ENCODE data around the gene LCLAT1. TPM values are rescaled to one million over a fixed set of nuclear protein-coding genes. Genes with fewer than 3 reads are reported as not detected.

Gene LCLAT1
- total RNA-seq, 1 donor from 2014 or later, result 21.6 TPM

- Histone ChIP-seq H4K20me1 (ENCODE audit: low read depth) (no peaks in the 10 kb centered on the region), H2AFZ (replicated peaks) (no peak overlapping the region), H3K27me3 (no peaks in the 10 kb centered on the region), H3K79me2 (ENCODE audit: low read depth) (no peaks in the 10 kb centered on the region), H3F3A (ENCODE audit: low read depth) (no peaks in the 10 kb centered on the region), H3K36me3 (no peaks in the 10 kb centered on the region), H3K4me3 (no peak overlapping the region), H3K4me2 (no peak overlapping the region), H3K9ac (no peak overlapping the region), H3K4me1 (no peaks in the 10 kb centered on the region), H3K27ac (no peak overlapping the region), H3K9me3 (ENCODE audit: low read depth) (no peaks in the 10 kb centered on the region)
- H3K27me3 Mint-ChIP-seq (ENCODE audit: insufficient read depth, low read depth), result no peaks in the 10 kb centered on the region
- DNase-seq (ENCODE audit: low spot score), result no peak
- no peak overlapping the region for H3K27ac Mint-ChIP-seq
- H3K4me3 Mint-ChIP-seq, result no peak overlapping the region
- TF ChIP-seq EZH2phosphoT487 (IDR thresholded peaks at IDR 0.05) (no peak), EZH2 (IDR thresholded peaks at IDR 0.05) (no peak), CTCF (IDR thresholded peaks at IDR 0.05) (no peak)
- H3K4me1 Mint-ChIP-seq, result peaks cover 11% of the 10 kb centered on the region
- H3K36me3 Mint-ChIP-seq, result no peaks in the 10 kb centered on the region
- H3K9me3 Mint-ChIP-seq, result no peaks in the 10 kb centered on the region
Observed at GRCh38 chr2:30683236-30683956, 236.3 kb downstream of the LCLAT1 start.

- H3K27ac Mint-ChIP-seq, result no peak overlapping the region
- H3K4me1 ChIP-seq, result peaks cover 3% of the 10 kb centered on the region
- no peaks in the 10 kb centered on the region for H3K36me3 ChIP-seq
- H3K4me3 Mint-ChIP-seq, result no peak overlapping the region
- H3K4me2 ChIP-seq, result no peak overlapping the region
- no peak for DNase-seq (ENCODE audit: low spot score)
- H3K79me2 ChIP-seq (ENCODE audit: low read depth), result no peaks in the 10 kb centered on the region
- H3F3A ChIP-seq (ENCODE audit: low read depth), result no peaks in the 10 kb centered on the region
- H2AFZ ChIP-seq (replicated peaks), result no peak overlapping the region
- no peaks in the 10 kb centered on the region for H3K9me3 Mint-ChIP-seq
- H3K27ac ChIP-seq, result no peak overlapping the region
- no peaks in the 10 kb centered on the region for H4K20me1 ChIP-seq (ENCODE audit: low read depth)
- no peak overlapping the region for H3K9ac ChIP-seq
- no peak overlapping the region for H3K4me3 ChIP-seq
- no peaks in the 10 kb centered on the region for H3K27me3 ChIP-seq
- no peak for TF ChIP-seq EZH2 (IDR thresholded peaks at IDR 0.05)
- H3K36me3 Mint-ChIP-seq, result no peaks in the 10 kb centered on the region
- H3K9me3 ChIP-seq (ENCODE audit: low read depth), result no peaks in the 10 kb centered on the region
- peaks cover 7% of the 10 kb centered on the region for H3K4me1 Mint-ChIP-seq
- no peaks in the 10 kb centered on the region for H3K27me3 Mint-ChIP-seq (ENCODE audit: insufficient read depth, low read depth)
Observed at GRCh38 chr2:30684026-30684425, 237.0 kb downstream of the LCLAT1 start.

DNA sequence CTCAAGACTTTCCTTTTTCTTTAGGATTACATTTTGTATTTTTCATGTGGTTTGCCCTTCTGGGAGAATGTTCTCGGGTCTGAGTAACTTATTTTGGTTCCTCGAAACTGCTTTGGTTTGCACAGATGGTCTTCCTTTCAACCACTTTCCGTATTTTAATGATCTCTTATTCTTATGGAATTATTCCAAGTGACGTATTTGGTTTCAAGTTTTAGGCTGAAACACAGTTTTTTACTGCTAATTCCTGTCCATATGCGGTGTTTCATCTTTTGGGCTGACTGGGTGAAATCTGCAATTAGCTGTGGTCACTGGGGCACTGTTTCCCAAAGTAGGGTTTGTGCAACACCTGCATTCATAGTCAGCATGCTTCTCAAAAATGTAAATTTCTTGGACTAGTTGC is 237.5 kb downstream of the LCLAT1 start:
- Mint-ChIP-seq H3K27me3 (ENCODE audit: insufficient read depth, low read depth) (no peaks in the 10 kb centered on the region), H3K36me3 (no peaks in the 10 kb centered on the region), H3K9me3 (no peaks in the 10 kb centered on the region), H3K4me3 (no peak overlapping the region), H3K4me1 (peaks cover 4% of the 10 kb centered on the region), H3K27ac (no peak overlapping the region)
- Histone ChIP-seq H3K79me2 (ENCODE audit: low read depth) (no peaks in the 10 kb centered on the region), H3K27me3 (no peaks in the 10 kb centered on the region), H3K9ac (no peak overlapping the region), H2AFZ (replicated peaks) (no peak overlapping the region), H3K4me3 (no peak overlapping the region), H3K4me2 (no peak overlapping the region), H3K36me3 (no peaks in the 10 kb centered on the region), H4K20me1 (ENCODE audit: low read depth) (no peaks in the 10 kb centered on the region), H3K27ac (no peak overlapping the region), H3K4me1 (peaks cover 4% of the 10 kb centered on the region), H3F3A (ENCODE audit: low read depth) (no peaks in the 10 kb centered on the region), H3K9me3 (ENCODE audit: low read depth) (no peaks in the 10 kb centered on the region)
- no peak for TF ChIP-seq EZH2 (IDR thresholded peaks at IDR 0.05)
- no peak for TF ChIP-seq EZH2phosphoT487 (IDR thresholded peaks at IDR 0.05)
- no peak for TF ChIP-seq CTCF (IDR thresholded peaks at IDR 0.05)
- no peak for DNase-seq (ENCODE audit: low spot score)

DNA sequence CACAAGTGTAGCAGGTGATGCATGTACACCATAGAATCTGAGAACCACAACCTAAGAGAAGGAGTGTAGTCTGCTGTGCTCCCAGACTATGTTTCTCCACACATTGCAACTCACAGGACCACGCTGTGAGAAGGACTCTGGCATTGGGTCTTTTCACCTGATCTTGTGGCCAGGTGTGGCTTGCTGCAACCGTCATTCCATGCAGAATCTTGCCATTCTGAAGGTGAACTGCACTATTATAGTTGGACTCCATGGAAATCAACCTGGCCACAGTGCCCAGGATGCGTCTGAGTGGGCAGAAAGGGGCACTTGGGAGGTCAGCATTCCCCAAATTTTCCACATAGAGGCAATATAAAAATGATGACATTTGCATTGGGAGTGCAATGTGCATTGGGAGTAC is 237.9 kb downstream of the LCLAT1 start:
- H3K9me3 Mint-ChIP-seq, result no peaks in the 10 kb centered on the region

More for the DNA sequence above, 237.9 kb downstream of the LCLAT1 start:
- no peaks in the 10 kb centered on the region for H3K27me3 ChIP-seq
- H2AFZ ChIP-seq (replicated peaks), result no peak overlapping the region
- H4K20me1 ChIP-seq (ENCODE audit: low read depth), result no peaks in the 10 kb centered on the region
- Mint-ChIP-seq H3K27me3 (ENCODE audit: insufficient read depth, low read depth) (no peaks in the 10 kb centered on the region), H3K4me1 (no peaks in the 10 kb centered on the region), H3K4me3 (no peak overlapping the region), H3K27ac (no peak overlapping the region), H3K36me3 (no peaks in the 10 kb centered on the region)
- no peak overlapping the region for H3K27ac ChIP-seq
- no peak overlapping the region for H3K4me3 ChIP-seq
- TF ChIP-seq EZH2 (IDR thresholded peaks at IDR 0.05) (no peak), CTCF (IDR thresholded peaks at IDR 0.05) (no peak), EZH2phosphoT487 (IDR thresholded peaks at IDR 0.05) (no peak)
- no peak overlapping the region for H3K9ac ChIP-seq
- no peak overlapping the region for H3K4me2 ChIP-seq
- H3K9me3 ChIP-seq (ENCODE audit: low read depth), result no peaks in the 10 kb centered on the region
- H3K79me2 ChIP-seq (ENCODE audit: low read depth), result no peaks in the 10 kb centered on the region
- H3K36me3 ChIP-seq, result no peaks in the 10 kb centered on the region
- H3F3A ChIP-seq (ENCODE audit: low read depth), result no peaks in the 10 kb centered on the region
- DNase-seq (ENCODE audit: low spot score), result no peak
- peaks cover 4% of the 10 kb centered on the region for H3K4me1 ChIP-seq
